Epithelial cell of proximal tubule (primary cell): ENCODE data around the gene CMTR1. TPM values are rescaled to one million over a fixed set of nuclear protein-coding genes. Genes with fewer than 3 reads are reported as not detected.

ENCODE experiments used
- DNase-seq: peaks from one replicate; pipeline ENCODE4 v3.0.0-alpha.2; 2011; ENCODE audit warnings: low read depth
- H3K4me3 ChIP-seq: 2 replicates; pipeline ENCODE4 v1.5.1; 2011; ENCODE audit warnings: low read depth, mild to moderate bottlenecking, low read length
- total RNA-seq: library from RNA; depleted of rRNA; stranded (reverse); fragments of >200 nt; gene quantifications from 2 replicates; pipeline ENCODE4 v1.2.3, GENCODE V29; 2015
- TF ChIP-seq, protein P1 (sequence below): conservative IDR thresholded peaks from 2 replicates; pipeline ENCODE4 v1.5.1; 2012; ENCODE audit warnings: low read depth, mild to moderate bottlenecking, low read length

CMTR1 gene
- total RNA-seq, 1 donor from 2014 or later, result 20.8 TPM

DNA sequence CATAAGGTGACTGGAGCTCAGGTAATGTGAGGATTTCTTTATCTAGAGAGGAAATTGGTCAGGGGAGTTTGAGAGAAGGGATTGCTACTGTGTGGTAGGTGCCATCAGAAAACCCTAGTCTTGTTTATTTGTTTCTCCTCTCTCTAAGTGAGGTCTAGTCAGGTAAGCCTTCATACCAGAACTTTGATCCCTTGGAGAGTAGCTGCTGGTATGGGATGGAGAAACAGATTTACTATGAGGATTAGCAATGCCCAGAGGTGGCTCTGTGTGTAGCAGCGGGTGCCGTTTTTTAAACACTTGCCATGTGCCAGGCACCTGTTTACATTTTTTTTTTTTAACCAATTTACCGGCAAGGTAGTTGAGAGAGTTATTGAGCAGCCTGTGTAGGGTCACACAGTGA, 19.5 kb downstream of the CMTR1 start:
- DNase-seq, result no peak
- TF ChIP-seq, protein P1, sequence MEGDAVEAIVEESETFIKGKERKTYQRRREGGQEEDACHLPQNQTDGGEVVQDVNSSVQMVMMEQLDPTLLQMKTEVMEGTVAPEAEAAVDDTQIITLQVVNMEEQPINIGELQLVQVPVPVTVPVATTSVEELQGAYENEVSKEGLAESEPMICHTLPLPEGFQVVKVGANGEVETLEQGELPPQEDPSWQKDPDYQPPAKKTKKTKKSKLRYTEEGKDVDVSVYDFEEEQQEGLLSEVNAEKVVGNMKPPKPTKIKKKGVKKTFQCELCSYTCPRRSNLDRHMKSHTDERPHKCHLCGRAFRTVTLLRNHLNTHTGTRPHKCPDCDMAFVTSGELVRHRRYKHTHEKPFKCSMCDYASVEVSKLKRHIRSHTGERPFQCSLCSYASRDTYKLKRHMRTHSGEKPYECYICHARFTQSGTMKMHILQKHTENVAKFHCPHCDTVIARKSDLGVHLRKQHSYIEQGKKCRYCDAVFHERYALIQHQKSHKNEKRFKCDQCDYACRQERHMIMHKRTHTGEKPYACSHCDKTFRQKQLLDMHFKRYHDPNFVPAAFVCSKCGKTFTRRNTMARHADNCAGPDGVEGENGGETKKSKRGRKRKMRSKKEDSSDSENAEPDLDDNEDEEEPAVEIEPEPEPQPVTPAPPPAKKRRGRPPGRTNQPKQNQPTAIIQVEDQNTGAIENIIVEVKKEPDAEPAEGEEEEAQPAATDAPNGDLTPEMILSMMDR, result no peak
- no peak overlapping the region for H3K4me3 ChIP-seq

DNA sequence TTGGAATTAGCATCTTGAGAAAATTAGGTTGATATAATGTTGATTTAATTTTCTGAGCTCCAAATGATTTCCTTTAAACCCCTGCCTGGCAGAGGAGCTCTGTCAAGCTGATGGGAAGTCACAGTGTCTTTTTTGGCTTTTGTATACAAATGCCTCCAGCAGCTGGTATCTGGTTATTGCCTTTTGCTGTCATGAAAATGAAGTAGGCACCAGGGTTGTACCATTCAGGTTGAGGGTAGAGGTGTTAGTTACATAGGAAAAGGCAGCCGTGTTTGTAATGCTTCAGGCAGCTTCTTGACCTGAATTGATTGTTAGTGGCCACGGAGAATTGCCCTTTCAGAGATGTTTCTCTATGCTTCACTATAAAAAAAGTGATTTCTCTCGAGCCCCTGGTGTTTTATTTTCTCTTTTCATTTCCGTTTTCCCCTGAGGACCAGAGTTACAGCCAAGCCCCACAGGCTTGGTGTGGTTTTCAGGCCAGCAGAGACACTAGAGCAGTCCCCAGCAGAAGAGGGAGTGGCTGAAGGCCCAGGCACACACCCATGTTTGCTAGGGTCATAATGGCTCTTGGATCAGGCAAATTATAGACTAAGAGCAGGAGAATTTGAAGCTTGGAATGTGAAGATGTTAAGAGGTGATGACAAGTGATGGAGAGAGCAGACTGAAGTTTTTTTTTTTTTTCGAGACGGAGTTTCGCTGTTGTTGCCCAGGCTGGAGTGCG, 21.6 kb downstream of the CMTR1 start:
- no peak overlapping the region for H3K4me3 ChIP-seq
- TF ChIP-seq, protein P1, result no peak
- DNase-seq, result no peak

DNA sequence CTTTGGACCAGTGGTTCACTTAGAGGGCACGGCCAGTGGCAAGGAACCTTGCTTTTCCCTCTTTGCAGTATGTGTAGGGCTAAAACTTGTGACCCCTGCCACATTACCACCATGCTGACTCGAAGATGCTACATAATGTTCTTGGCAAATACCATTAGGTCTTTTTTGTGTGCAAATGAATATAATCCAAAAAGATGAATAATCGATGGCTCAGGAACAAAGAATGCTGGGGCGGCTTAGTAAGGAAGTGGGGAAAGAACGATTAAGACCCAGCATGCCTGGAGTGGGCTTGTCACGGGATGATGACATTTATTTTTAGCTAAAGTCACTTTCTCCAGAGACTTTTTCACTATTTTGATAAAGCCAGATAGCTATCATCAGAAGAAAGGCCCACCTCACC, 23.1 kb downstream of the CMTR1 start:
- DNase-seq, result no peak
- H3K4me3 ChIP-seq, result no peak overlapping the region
- TF ChIP-seq, protein P1, result no peak

DNA sequence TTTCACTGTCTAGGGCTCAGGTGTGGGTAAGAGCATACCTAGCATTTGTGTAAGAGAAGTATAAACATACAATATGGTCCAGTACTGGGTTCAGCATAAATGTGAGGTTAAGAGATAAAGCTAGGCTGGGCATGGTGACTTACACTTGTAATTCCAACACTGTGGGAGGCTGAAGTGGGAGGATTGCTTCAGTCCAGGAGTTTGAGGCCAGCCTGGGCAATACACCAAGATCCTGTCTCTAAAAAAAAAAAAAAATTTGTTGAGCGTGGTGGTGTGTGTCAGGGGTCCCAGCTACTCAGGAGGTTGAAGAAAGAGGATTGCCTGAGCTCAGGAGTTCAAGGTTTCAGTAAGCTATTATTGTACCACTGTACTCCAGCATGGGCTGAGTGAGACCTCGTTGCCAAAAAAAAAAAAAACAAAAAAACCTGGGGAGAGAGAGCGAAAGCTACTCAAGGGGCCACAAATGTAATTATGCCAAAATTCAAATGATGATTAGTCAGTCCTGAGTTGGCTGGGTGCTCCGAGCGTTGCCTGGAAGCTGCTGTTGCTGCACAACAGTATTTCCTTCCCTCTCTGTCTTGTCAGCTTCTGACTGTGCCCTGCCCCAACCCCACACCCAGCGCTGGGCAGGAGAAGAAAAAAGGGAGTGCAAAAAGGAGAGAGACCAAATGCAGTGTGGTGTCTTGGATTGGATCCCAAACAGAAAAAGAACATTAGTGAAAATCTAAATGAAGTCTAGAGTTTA, 24.0 kb downstream of the CMTR1 start:
- no peak overlapping the region for H3K4me3 ChIP-seq
- DNase-seq, result no peak
- TF ChIP-seq, protein P1, result no peak

DNA sequence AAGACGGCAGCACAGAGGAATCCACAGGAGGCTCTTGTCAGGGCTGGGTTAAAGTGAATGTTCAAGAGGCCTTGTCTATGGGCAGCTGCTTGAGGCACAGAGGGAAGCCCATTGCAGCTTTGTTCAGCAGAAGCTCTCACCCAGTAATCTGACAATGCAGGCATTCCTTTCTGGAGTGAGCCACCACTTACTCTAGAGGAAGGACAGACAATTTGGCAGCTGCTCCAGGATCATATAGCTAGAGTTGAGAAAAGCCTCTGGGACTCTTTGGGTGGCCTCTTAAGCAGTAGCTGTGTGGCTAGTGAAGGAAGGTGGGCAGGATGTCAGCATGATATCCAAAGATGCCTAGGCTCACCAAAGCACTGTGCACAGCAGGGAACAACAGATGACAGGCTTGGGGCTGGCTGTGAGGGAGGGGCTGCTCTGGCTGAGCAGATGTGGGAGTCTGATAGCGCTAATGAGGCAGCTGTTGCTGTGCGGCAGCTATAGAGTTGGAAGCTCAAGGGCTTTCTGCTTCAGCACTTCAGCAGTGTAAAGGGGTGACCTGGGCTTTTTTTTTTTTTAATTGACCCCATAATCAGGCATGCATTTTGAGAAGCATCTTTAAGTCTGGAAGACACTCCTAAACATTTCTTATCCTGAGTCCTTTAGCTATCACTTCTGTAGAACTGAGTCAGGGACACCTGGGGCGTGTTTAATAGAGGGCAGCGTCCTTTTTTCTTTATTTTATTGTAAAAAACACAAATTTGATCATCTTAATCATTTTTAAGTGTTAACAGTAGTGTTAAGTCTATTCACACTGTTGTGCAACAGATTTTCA, 27.2 kb downstream of the CMTR1 start:
- TF ChIP-seq, protein P1, result no peak
- no peak for DNase-seq
- no peak overlapping the region for H3K4me3 ChIP-seq

DNA sequence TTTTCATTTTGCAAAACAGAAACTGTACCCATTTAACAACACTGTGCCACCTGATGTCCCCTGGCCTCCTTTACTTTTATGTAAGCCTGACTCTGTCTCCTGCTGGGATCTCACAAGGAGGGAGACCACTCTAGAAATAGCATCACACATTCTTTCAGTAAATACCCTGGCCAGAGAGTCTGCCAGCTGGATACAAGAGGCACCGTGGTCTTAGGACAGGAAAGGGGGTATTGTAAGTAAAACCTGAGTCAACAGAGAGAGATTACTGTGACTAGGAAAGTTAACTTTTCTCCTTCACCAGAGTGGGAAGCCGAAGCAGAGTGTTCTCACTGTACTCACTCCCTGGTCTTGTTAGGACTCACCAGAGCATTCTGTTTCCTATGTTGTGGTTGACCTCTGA, 27.8 kb downstream of the CMTR1 start:
- TF ChIP-seq, protein P1, result no peak
- DNase-seq, result no peak
- no peak overlapping the region for H3K4me3 ChIP-seq
